ENCODE data around the gene SAC3D1.

Gene SAC3D1

GRCh38 chr11:65058419-65059054 is 17.5 kb downstream of the SAC3D1 start, which contains the start of gene NAALADL1:
TSS of gene NAALADL1 (minus strand) at chr11:65058553. CDS start at chr11:65058521, 32 bp downstream.
- Histone ChIP-seq H3K27me3 (replicated peaks; ENCODE audit: control insufficient read depth, insufficient read depth, low read length, poor library complexity, severe bottlenecking) (no peaks in the 10 kb centered on the region), H3K9me3 (ENCODE audit: control insufficient read depth, low read length) (no peaks in the 10 kb centered on the region), H3K4me3 (ENCODE audit: insufficient read depth, low read depth, low read length, poor library complexity, severe bottlenecking) (no peak within 1 kb of the TSS), H3K27ac (ENCODE audit: insufficient read depth, low read length, poor library complexity, severe bottlenecking) (no peak within 1 kb of the TSS), H3K4me1 (ENCODE audit: control insufficient read depth, insufficient read depth, low read length, poor library complexity, severe bottlenecking) (peaks cover 12% of the 10 kb centered on the region), H3K36me3 (ENCODE audit: control insufficient read depth, insufficient read depth, low read length) (no peaks in the 10 kb centered on the region)
- DNase-seq = no peak

- Histone ChIP-seq H3K4me3 (ENCODE audit: insufficient read depth, low read depth, low read length, poor library complexity, severe bottlenecking) (no peak overlapping the region), H3K27me3 (replicated peaks; ENCODE audit: control insufficient read depth, insufficient read depth, low read length, poor library complexity, severe bottlenecking) (no peaks in the 10 kb centered on the region), H3K27ac (ENCODE audit: insufficient read depth, low read length, poor library complexity, severe bottlenecking) (no peak overlapping the region), H3K9me3 (ENCODE audit: control insufficient read depth, low read length) (no peaks in the 10 kb centered on the region), H3K36me3 (ENCODE audit: control insufficient read depth, insufficient read depth, low read length) (no peaks in the 10 kb centered on the region), H3K4me1 (ENCODE audit: control insufficient read depth, insufficient read depth, low read length, poor library complexity, severe bottlenecking) (peaks cover 2% of the 10 kb centered on the region)
- no peak for DNase-seq
Observed at GRCh38 chr11:65059523-65059922, 18.5 kb downstream of the SAC3D1 start.

GRCh38 chr11:65059959-65060824 is 19.2 kb downstream of the SAC3D1 start:
- no peak overlapping the region for H3K4me3 ChIP-seq (ENCODE audit: insufficient read depth, low read depth, low read length, poor library complexity, severe bottlenecking)
- H3K4me1 ChIP-seq (ENCODE audit: control insufficient read depth, insufficient read depth, low read length, poor library complexity, severe bottlenecking) = peaks cover 2% of the 10 kb centered on the region
- H3K27ac ChIP-seq (ENCODE audit: insufficient read depth, low read length, poor library complexity, severe bottlenecking) = no peak overlapping the region
- DNase-seq = no peak
- H3K27me3 ChIP-seq (replicated peaks; ENCODE audit: control insufficient read depth, insufficient read depth, low read length, poor library complexity, severe bottlenecking) = no peaks in the 10 kb centered on the region
- H3K36me3 ChIP-seq (ENCODE audit: control insufficient read depth, insufficient read depth, low read length) = no peaks in the 10 kb centered on the region
- no peaks in the 10 kb centered on the region for H3K9me3 ChIP-seq (ENCODE audit: control insufficient read depth, low read length)

GRCh38 chr11:65060913-65061408 is 20.0 kb downstream of the SAC3D1 start:
- H3K4me1 ChIP-seq (ENCODE audit: control insufficient read depth, insufficient read depth, low read length, poor library complexity, severe bottlenecking) = peaks cover 2% of the 10 kb centered on the region
- H3K27me3 ChIP-seq (replicated peaks; ENCODE audit: control insufficient read depth, insufficient read depth, low read length, poor library complexity, severe bottlenecking) = no peaks in the 10 kb centered on the region
- no peaks in the 10 kb centered on the region for H3K9me3 ChIP-seq (ENCODE audit: control insufficient read depth, low read length)
- H3K27ac ChIP-seq (ENCODE audit: insufficient read depth, low read length, poor library complexity, severe bottlenecking) = no peak overlapping the region
- no peak for DNase-seq
- no peak overlapping the region for H3K4me3 ChIP-seq (ENCODE audit: insufficient read depth, low read depth, low read length, poor library complexity, severe bottlenecking)
- H3K36me3 ChIP-seq (ENCODE audit: control insufficient read depth, insufficient read depth, low read length) = no peaks in the 10 kb centered on the region

GRCh38 chr11:65063532-65063931 is 22.5 kb downstream of the SAC3D1 start:
- Histone ChIP-seq H3K4me3 (ENCODE audit: insufficient read depth, low read depth, low read length, poor library complexity, severe bottlenecking) (no peak overlapping the region), H3K27ac (ENCODE audit: insufficient read depth, low read length, poor library complexity, severe bottlenecking) (no peak overlapping the region), H3K36me3 (ENCODE audit: control insufficient read depth, insufficient read depth, low read length) (no peaks in the 10 kb centered on the region), H3K27me3 (replicated peaks; ENCODE audit: control insufficient read depth, insufficient read depth, low read length, poor library complexity, severe bottlenecking) (no peaks in the 10 kb centered on the region), H3K9me3 (ENCODE audit: control insufficient read depth, low read length) (no peaks in the 10 kb centered on the region), H3K4me1 (ENCODE audit: control insufficient read depth, insufficient read depth, low read length, poor library complexity, severe bottlenecking) (peaks cover 2% of the 10 kb centered on the region)
- no peak for DNase-seq

- peaks cover 2% of the 10 kb centered on the region for H3K4me1 ChIP-seq (ENCODE audit: control insufficient read depth, insufficient read depth, low read length, poor library complexity, severe bottlenecking)
- no peaks in the 10 kb centered on the region for H3K36me3 ChIP-seq (ENCODE audit: control insufficient read depth, insufficient read depth, low read length)
- no peak for DNase-seq
- H3K4me3 ChIP-seq (ENCODE audit: insufficient read depth, low read depth, low read length, poor library complexity, severe bottlenecking) = no peak overlapping the region
- H3K9me3 ChIP-seq (ENCODE audit: control insufficient read depth, low read length) = no peaks in the 10 kb centered on the region
- no peak overlapping the region for H3K27ac ChIP-seq (ENCODE audit: insufficient read depth, low read length, poor library complexity, severe bottlenecking)
- H3K27me3 ChIP-seq (replicated peaks; ENCODE audit: control insufficient read depth, insufficient read depth, low read length, poor library complexity, severe bottlenecking) = no peaks in the 10 kb centered on the region
Observed at GRCh38 chr11:65064847-65065240, 23.8 kb downstream of the SAC3D1 start.

- no peaks in the 10 kb centered on the region for H3K4me1 ChIP-seq (ENCODE audit: control insufficient read depth, insufficient read depth, low read length, poor library complexity, severe bottlenecking)
- no peaks in the 10 kb centered on the region for H3K27me3 ChIP-seq (replicated peaks; ENCODE audit: control insufficient read depth, insufficient read depth, low read length, poor library complexity, severe bottlenecking)
- no peak overlapping the region for H3K4me3 ChIP-seq (ENCODE audit: insufficient read depth, low read depth, low read length, poor library complexity, severe bottlenecking)
- no peak overlapping the region for H3K27ac ChIP-seq (ENCODE audit: insufficient read depth, low read length, poor library complexity, severe bottlenecking)
- DNase-seq = no peak
- no peaks in the 10 kb centered on the region for H3K9me3 ChIP-seq (ENCODE audit: control insufficient read depth, low read length)
- H3K36me3 ChIP-seq (ENCODE audit: control insufficient read depth, insufficient read depth, low read length) = no peaks in the 10 kb centered on the region
Observed at GRCh38 chr11:65065851-65066250, 24.8 kb downstream of the SAC3D1 start.

- no peak for DNase-seq
- no peaks in the 10 kb centered on the region for H3K9me3 ChIP-seq (ENCODE audit: control insufficient read depth, low read length)
- no peaks in the 10 kb centered on the region for H3K27me3 ChIP-seq (replicated peaks; ENCODE audit: control insufficient read depth, insufficient read depth, low read length, poor library complexity, severe bottlenecking)
- H3K4me3 ChIP-seq (ENCODE audit: insufficient read depth, low read depth, low read length, poor library complexity, severe bottlenecking) = no peak overlapping the region
- no peaks in the 10 kb centered on the region for H3K36me3 ChIP-seq (ENCODE audit: control insufficient read depth, insufficient read depth, low read length)
- no peak overlapping the region for H3K27ac ChIP-seq (ENCODE audit: insufficient read depth, low read length, poor library complexity, severe bottlenecking)
- no peaks in the 10 kb centered on the region for H3K4me1 ChIP-seq (ENCODE audit: control insufficient read depth, insufficient read depth, low read length, poor library complexity, severe bottlenecking)
Observed at GRCh38 chr11:65066315-65066714, 25.3 kb downstream of the SAC3D1 start.

GRCh38 chr11:65066805-65067291 is 25.8 kb downstream of the SAC3D1 start:
- H3K27ac ChIP-seq (ENCODE audit: insufficient read depth, low read length, poor library complexity, severe bottlenecking) = no peak overlapping the region
- no peak overlapping the region for H3K4me3 ChIP-seq (ENCODE audit: insufficient read depth, low read depth, low read length, poor library complexity, severe bottlenecking)
- no peaks in the 10 kb centered on the region for H3K9me3 ChIP-seq (ENCODE audit: control insufficient read depth, low read length)
- H3K27me3 ChIP-seq (replicated peaks; ENCODE audit: control insufficient read depth, insufficient read depth, low read length, poor library complexity, severe bottlenecking) = no peaks in the 10 kb centered on the region
- DNase-seq = no peak
- no peaks in the 10 kb centered on the region for H3K36me3 ChIP-seq (ENCODE audit: control insufficient read depth, insufficient read depth, low read length)
- H3K4me1 ChIP-seq (ENCODE audit: control insufficient read depth, insufficient read depth, low read length, poor library complexity, severe bottlenecking) = no peaks in the 10 kb centered on the region

GRCh38 chr11:65067446-65067845 is 26.4 kb downstream of the SAC3D1 start:
- no peak for DNase-seq
- Histone ChIP-seq H3K27ac (ENCODE audit: insufficient read depth, low read length, poor library complexity, severe bottlenecking) (no peak overlapping the region), H3K4me1 (ENCODE audit: control insufficient read depth, insufficient read depth, low read length, poor library complexity, severe bottlenecking) (no peaks in the 10 kb centered on the region), H3K4me3 (ENCODE audit: insufficient read depth, low read depth, low read length, poor library complexity, severe bottlenecking) (no peak overlapping the region), H3K9me3 (ENCODE audit: control insufficient read depth, low read length) (no peaks in the 10 kb centered on the region), H3K27me3 (replicated peaks; ENCODE audit: control insufficient read depth, insufficient read depth, low read length, poor library complexity, severe bottlenecking) (no peaks in the 10 kb centered on the region), H3K36me3 (ENCODE audit: control insufficient read depth, insufficient read depth, low read length) (no peaks in the 10 kb centered on the region)
